CD14-positive monocyte (primary cell): ENCODE data around the gene EFNA1. TPM values are rescaled to one million over a fixed set of nuclear protein-coding genes. Genes with fewer than 3 reads are reported as not detected.
A peak's percentile ranks its signal among the peaks of the same experiment; 100 is the strongest.

Experiments used
- DNase-seq, 3 donors: peaks; one replicate each; pipeline ENCODE4 v3.0.0-alpha.2; 2011 to 2022
- H2AFZ ChIP-seq: 2 replicates; pipeline ENCODE4 v1.6.0; 2012; ENCODE audit warnings: mild to moderate bottlenecking, low read depth, low read length, inconsistent platforms; ENCODE audit not compliant: insufficient read depth, poor library complexity, severe bottlenecking
- H3K27ac ChIP-seq, 2 donors: 1 replicate in 1 of 2; 2 replicates in 1 of 2; pipeline ENCODE4 v1.5.1; 2012 to 2013; ENCODE audit warnings: low read length in 2 of 2, control low read depth in 1 of 2, inconsistent platforms in 1 of 2, low read depth in 1 of 2, mild to moderate bottlenecking in 1 of 2
- H3K27me3 ChIP-seq, 2 donors: one replicate each; pipeline versions ENCODE4 v1.6.0 to v1.6.1; 2011 to 2013; ENCODE audit warnings: low read length in 2 of 2; ENCODE audit not compliant: control insufficient read depth in 2 of 2, insufficient read depth in 2 of 2
- H3K36me3 ChIP-seq, 2 donors: replicated peaks in 1 of 2; 1 replicate in 1 of 2; 2 replicates in 1 of 2; pipeline versions ENCODE4 v1.5.1 to v1.6.1; 2012 to 2013; ENCODE audit warnings: low read length in 2 of 2, control low read depth in 1 of 2, inconsistent platforms in 1 of 2, mild to moderate bottlenecking in 1 of 2; ENCODE audit not compliant: insufficient read depth in 2 of 2, control insufficient read depth in 1 of 2
- H3K4me1 ChIP-seq, 2 donors: 1 replicate in 1 of 2; 2 replicates in 1 of 2; pipeline versions ENCODE4 v1.5.1 to v1.6.1; 2012 to 2013; ENCODE audit warnings: low read length in 2 of 2, control low read depth in 1 of 2, inconsistent platforms in 1 of 2, mild to moderate bottlenecking in 1 of 2, moderate library complexity in 1 of 2; ENCODE audit not compliant: insufficient read depth in 2 of 2, control insufficient read depth in 1 of 2
- H3K4me2 ChIP-seq: replicated peaks from 2 replicates; pipeline ENCODE3; 2012; ENCODE audit warnings: low read length, moderate library complexity, mild to moderate bottlenecking; ENCODE audit not compliant: poor library complexity, severe bottlenecking; ENCODE audit errors: extremely low read depth
- H3K4me3 ChIP-seq, 3 experiments: fragments of 200-600 bp in 1 of 3; sonication (generic) in 1 of 3; replicated peaks in 1 of 3; 1 replicate in 2 of 3; 2 replicates in 1 of 3; pipeline ENCODE4 v1.5.1; 2011 to 2013; ENCODE audit warnings: low read length in 3 of 3, mild to moderate bottlenecking in 3 of 3, control low read depth in 2 of 3, low read depth in 2 of 3, inconsistent platforms in 1 of 3, moderate library complexity in 1 of 3
- H3K79me2 ChIP-seq: 2 replicates; pipeline ENCODE4 v1.6.0; 2012; ENCODE audit warnings: mild to moderate bottlenecking, control low read depth, inconsistent platforms, low read length, moderate library complexity; ENCODE audit not compliant: insufficient read depth
- H3K9ac ChIP-seq: 2 replicates; pipeline ENCODE4 v1.6.0; 2017; ENCODE audit warnings: low read length, mild to moderate bottlenecking; ENCODE audit not compliant: insufficient read depth, poor library complexity, severe bottlenecking
- H3K9me3 ChIP-seq, 2 donors: replicated peaks in 1 of 2; 1 replicate in 1 of 2; 2 replicates in 1 of 2; pipeline versions ENCODE4 v1.5.1 to v1.6.1; 2012 to 2013; ENCODE audit warnings: low read length in 2 of 2, control low read depth in 1 of 2; ENCODE audit not compliant: control insufficient read depth in 1 of 2, insufficient read depth in 1 of 2
- H4K20me1 ChIP-seq: 2 replicates; pipeline ENCODE4 v1.6.0; 2012; ENCODE audit warnings: mild to moderate bottlenecking, low read length, control low read depth, moderate library complexity; ENCODE audit not compliant: insufficient read depth
- H3K27ac Mint-ChIP-seq, 7 donors: one replicate each; pipeline ENCODE4 v1.8.0; 2020; ENCODE audit warnings: mild to moderate bottlenecking in 7 of 7, mixed read lengths in 7 of 7, moderate library complexity in 6 of 7, inconsistent platforms in 2 of 7
- H3K27me3 Mint-ChIP-seq, 3 donors: one replicate each; pipeline ENCODE4 v1.8.0; 2021 to 2022; ENCODE audit warnings: low read depth in 3 of 3, mild to moderate bottlenecking in 3 of 3, mixed read lengths in 3 of 3, moderate library complexity in 3 of 3, inconsistent platforms in 1 of 3
- H3K36me3 Mint-ChIP-seq, 2 donors: one replicate each; pipeline ENCODE4 v1.8.0; 2020; ENCODE audit warnings: mixed read lengths in 2 of 2, inconsistent platforms in 1 of 2, mild to moderate bottlenecking in 1 of 2
- H3K4me1 Mint-ChIP-seq: one replicate; pipeline ENCODE4 v1.8.0; 2020; ENCODE audit warnings: mild to moderate bottlenecking, mixed read lengths
- H3K4me3 Mint-ChIP-seq, 2 donors: one replicate each; pipeline ENCODE4 v1.8.0; 2020; ENCODE audit warnings: mild to moderate bottlenecking in 2 of 2, mixed read lengths in 2 of 2, moderate library complexity in 1 of 2
- H3K9me3 Mint-ChIP-seq, 7 donors: one replicate each; pipeline ENCODE4 v1.8.0; 2020 to 2022; ENCODE audit warnings: mixed read lengths in 7 of 7, mild to moderate bottlenecking in 6 of 7, moderate library complexity in 6 of 7, inconsistent platforms in 2 of 7
- WGBS: methylation state at CpG from one replicate; pipeline ENCODE4 v1.1.5; 2013; ENCODE audit warnings: missing lambda C conversion rate; ENCODE audit not compliant: insufficient coverage; 5-methylcytosine and 5-hydroxymethylcytosine counted together
- intact Hi-C, 2 donors: fragments of 100-400 bp; cut with micrococcal nuclease; formaldehyde crosslinking; loops; one replicate each; pipeline versions ENCODE4 v1.15.0 to v1.15.1; 2023
- polyA plus RNA-seq, 3 donors: library from polyadenylated mRNA; depleted of rRNA in 1 of 3; unstranded in 2 of 3; stranded (reverse) in 1 of 3; fragments of 300-500 nt in 2 of 3; fragments of >200 nt in 1 of 3; fragmentation: Illumina TruSeq in 2 of 3; gene quantifications; 1 replicate in 2 of 3; 2 replicates in 1 of 3; pipeline ENCODE4 v1.2.3, GENCODE V29; 2012 to 2021
- TF ChIP-seq, protein P1 (sequence below): fragments of 200-600 bp; IDR thresholded peaks from one replicate; pipeline ENCODE4 v1.8.0; 2022; ENCODE audit warnings: antibody characterized with exemption, mild to moderate bottlenecking

Gene EFNA1
- polyA plus RNA-seq, 3 donors, result 1.2 TPM; not detected in 2

DNA sequence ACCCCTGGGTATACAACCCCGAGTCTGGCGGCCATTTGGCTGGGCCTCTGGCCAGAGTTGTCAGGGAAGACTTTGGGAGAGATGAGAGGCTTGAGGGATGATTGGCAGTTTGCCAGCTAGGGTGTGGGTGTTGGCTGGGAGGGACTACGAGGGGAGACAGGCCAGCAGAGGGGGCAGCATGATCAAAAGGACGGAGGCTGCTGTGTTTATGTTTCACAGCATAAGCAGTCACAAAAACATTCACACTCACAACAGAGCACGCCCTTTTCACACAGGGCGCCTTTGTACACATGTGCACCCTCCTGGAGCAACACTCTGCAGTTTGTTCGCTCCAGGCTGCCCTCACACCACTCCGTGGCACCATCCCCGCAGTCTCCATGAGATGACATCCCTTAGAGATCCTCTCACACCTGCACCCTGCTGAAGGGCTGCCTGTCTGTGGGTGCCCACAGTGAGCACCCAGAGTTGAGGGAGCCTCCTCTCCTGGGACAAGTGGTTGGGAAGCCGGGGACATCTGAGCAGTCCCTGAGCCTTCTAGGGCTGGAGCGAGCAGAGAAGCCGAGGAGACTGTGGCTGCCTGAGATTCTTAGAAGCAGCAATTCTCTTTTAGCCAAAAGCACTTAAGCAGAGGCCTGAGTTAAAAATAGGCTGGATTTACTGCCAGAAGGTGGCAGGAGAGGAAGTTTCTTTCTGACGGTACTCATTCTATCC lies 33.6 kb upstream of the EFNA1 start:
- Histone ChIP-seq H3K9me3 (no peaks in the 10 kb centered on the region), H3K79me2 (no peaks in the 10 kb centered on the region), H3K4me1 (peaks cover 0 to 7% of the 10 kb centered on the region in 2 donors), H3K4me2 (no peak overlapping the region), H3K27ac (no peak overlapping the region), H2AFZ (peak overlapping the region; percentile 44), H3K9ac (no peak overlapping the region), H3K27me3 (peaks cover 0 to 6% of the 10 kb centered on the region in 2 donors), H3K4me3 (no peak overlapping the region), H3K36me3 (no peaks in the 10 kb centered on the region), H4K20me1 (no peaks in the 10 kb centered on the region)
- DNase-seq, result peak in 2 of 3 donors; percentile 26 to 34
- TF ChIP-seq, protein P1, sequence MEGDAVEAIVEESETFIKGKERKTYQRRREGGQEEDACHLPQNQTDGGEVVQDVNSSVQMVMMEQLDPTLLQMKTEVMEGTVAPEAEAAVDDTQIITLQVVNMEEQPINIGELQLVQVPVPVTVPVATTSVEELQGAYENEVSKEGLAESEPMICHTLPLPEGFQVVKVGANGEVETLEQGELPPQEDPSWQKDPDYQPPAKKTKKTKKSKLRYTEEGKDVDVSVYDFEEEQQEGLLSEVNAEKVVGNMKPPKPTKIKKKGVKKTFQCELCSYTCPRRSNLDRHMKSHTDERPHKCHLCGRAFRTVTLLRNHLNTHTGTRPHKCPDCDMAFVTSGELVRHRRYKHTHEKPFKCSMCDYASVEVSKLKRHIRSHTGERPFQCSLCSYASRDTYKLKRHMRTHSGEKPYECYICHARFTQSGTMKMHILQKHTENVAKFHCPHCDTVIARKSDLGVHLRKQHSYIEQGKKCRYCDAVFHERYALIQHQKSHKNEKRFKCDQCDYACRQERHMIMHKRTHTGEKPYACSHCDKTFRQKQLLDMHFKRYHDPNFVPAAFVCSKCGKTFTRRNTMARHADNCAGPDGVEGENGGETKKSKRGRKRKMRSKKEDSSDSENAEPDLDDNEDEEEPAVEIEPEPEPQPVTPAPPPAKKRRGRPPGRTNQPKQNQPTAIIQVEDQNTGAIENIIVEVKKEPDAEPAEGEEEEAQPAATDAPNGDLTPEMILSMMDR, result peak; percentile 30
- H3K27ac Mint-ChIP-seq, result no peak overlapping the region
- WGBS, result 35% methylated on average over 8 of the region's 13 CpGs
- H3K27me3 Mint-ChIP-seq, result peaks cover 5 to 15% (median 9%) of the 10 kb centered on the region in 3 donors
- H3K4me1 Mint-ChIP-seq, result peaks cover 6% of the 10 kb centered on the region
- intact Hi-C loops, result loop anchor here in 1 of 2 donors (2.0 to 5.0 kb wide), 2 partner anchors 33 to 73 kb away; partner anchors contain the start of gene EFNA1
- H3K4me3 Mint-ChIP-seq, result no peak overlapping the region
- H3K9me3 Mint-ChIP-seq, result no peaks in the 10 kb centered on the region
- H3K36me3 Mint-ChIP-seq, result no peaks in the 10 kb centered on the region

- 100% methylated on average over 1 of the region's 2 CpGs for WGBS
- intact Hi-C loops, result loop anchor here in 1 of 2 donors (5.0 kb wide), 1 partner anchor 33 kb away; the partner anchor contains the start of gene EFNA1
- no peak for DNase-seq
- TF ChIP-seq, protein P1, result no peak
- Histone ChIP-seq H2AFZ (peak overlapping the region; percentile 44), H3K9me3 (no peaks in the 10 kb centered on the region), H3K4me3 (no peak overlapping the region), H3K36me3 (no peaks in the 10 kb centered on the region), H3K79me2 (no peaks in the 10 kb centered on the region), H3K4me1 (peaks cover 0 to 7% of the 10 kb centered on the region in 2 donors), H3K27ac (no peak overlapping the region), H4K20me1 (no peaks in the 10 kb centered on the region), H3K9ac (no peak overlapping the region), H3K27me3 (peaks cover 0 to 6% of the 10 kb centered on the region in 2 donors), H3K4me2 (no peak overlapping the region)
- no peaks in the 10 kb centered on the region for H3K9me3 Mint-ChIP-seq
- H3K27ac Mint-ChIP-seq, result no peak overlapping the region
- peaks cover 6% of the 10 kb centered on the region for H3K4me1 Mint-ChIP-seq
- H3K27me3 Mint-ChIP-seq, result peaks cover 5 to 15% (median 9%) of the 10 kb centered on the region in 3 donors
- H3K36me3 Mint-ChIP-seq, result no peaks in the 10 kb centered on the region
- H3K4me3 Mint-ChIP-seq, result no peak overlapping the region
These were observed 33.1 kb upstream of the EFNA1 start for GRCh38 chr1:155094622-155094948.
